Measurements from ENCODE around the gene KCTD16. TPM values are rescaled to one million over a fixed set of nuclear protein-coding genes. Genes with fewer than 3 reads are reported as not detected.

Gene KCTD16
- total and polyA plus RNA-seq, 2 experiments from 2014 or later: 0.02 to 0.76 TPM

GRCh38 chr5:144448457-144448856 lies 277.8 kb downstream of the KCTD16 start:
- Histone ChIP-seq H3F3A (replicated peaks; ENCODE audit: low read depth) (no peaks in the 10 kb centered on the region), H4K20me1 (replicated peaks; ENCODE audit: insufficient read depth) (no peaks in the 10 kb centered on the region), H3K36me3 (ENCODE audit: insufficient read depth) (no peaks in the 10 kb centered on the region), H3K27me3 (ENCODE audit: insufficient read depth) (no peaks in the 10 kb centered on the region), H3K9me2 (ENCODE audit: insufficient read depth) (no peaks in the 10 kb centered on the region), H2AFZ (no peak overlapping the region), H3K79me2 (replicated peaks; ENCODE audit: insufficient read depth) (no peaks in the 10 kb centered on the region), H3K4me2 (no peak overlapping the region), H3K4me3 (no peak overlapping the region), H3K4me1 (ENCODE audit: insufficient read depth) (peaks cover 5% of the 10 kb centered on the region; the same call in 1 of the 2 replicates), H3K27ac (ENCODE audit: low read depth) (no peak overlapping the region)
- DNase-seq (ENCODE audit: low spot score) (no peak), ATAC-seq (no peak)
- H3K4me3 Mint-ChIP-seq: no peak overlapping the region
- H3K9me3 Mint-ChIP-seq: no peaks in the 10 kb centered on the region; the same call in 2 of the 3 replicates
- H3K27ac Mint-ChIP-seq: no peak overlapping the region
- H3K27me3 Mint-ChIP-seq (ENCODE audit: insufficient read depth, low read depth, poor library complexity): no peaks in the 10 kb centered on the region
- peaks cover 7% of the 10 kb centered on the region; the same call in 1 of the 3 replicates for H3K4me1 Mint-ChIP-seq
- TF ChIP-seq EZH2 (IDR thresholded peaks at IDR 0.05; ENCODE audit: low read depth, unreplicated experiment) (no peak), POLR2AphosphoS5 (IDR thresholded peaks at IDR 0.05; ENCODE audit: low read depth) (no peak), ZNF331 (CRISPR knock-in tag; IDR thresholded peaks at IDR 0.05; ENCODE audit: low read depth) (no peak), ZNF462 (CRISPR knock-in tag; IDR thresholded peaks at IDR 0.05) (no peak), NANOG (IDR thresholded peaks at IDR 0.05; ENCODE audit: borderline replicate concordance) (no peak), CTCF (conservative IDR thresholded peaks at IDR 0.05; ENCODE audit: low read depth in 2 of 2) (no peak), REST (IDR thresholded peaks at IDR 0.05; ENCODE audit: unreplicated experiment) (no peak), JUNB (IDR thresholded peaks at IDR 0.05; ENCODE audit: unreplicated experiment) (no peak), ZNF114 (CRISPR knock-in tag; IDR thresholded peaks at IDR 0.05) (no peak), ETS1 (IDR thresholded peaks at IDR 0.05) (no peak), EZH2phosphoT487 (IDR thresholded peaks at IDR 0.05; ENCODE audit: unreplicated experiment) (no peak), CREB1 (CRISPR knock-in tag; IDR thresholded peaks at IDR 0.05; ENCODE audit: low read depth) (no peak), STAT1 (IDR thresholded peaks at IDR 0.05; ENCODE audit: unreplicated experiment) (no peak)
- H3K36me3 Mint-ChIP-seq (ENCODE audit: low read depth): no peaks in the 10 kb centered on the region
